GM18498 (cell line): ENCODE measurements around the gene HMGA1.
"Not testable (repeated sequence)": the region's sequence is repeated elsewhere in the genome, so short reads cannot be mapped to it uniquely, and the experiment has no call there.

ENCODE experiments used
- ATAC-seq: cut with Tn5 transposase; IDR thresholded peaks from one replicate; pipeline ENCODE4 v1.9.1; 2021; ENCODE audit warnings: mild to moderate bottlenecking, moderate library complexity; ENCODE audit not compliant: unreplicated experiment

Gene HMGA1

DNA sequence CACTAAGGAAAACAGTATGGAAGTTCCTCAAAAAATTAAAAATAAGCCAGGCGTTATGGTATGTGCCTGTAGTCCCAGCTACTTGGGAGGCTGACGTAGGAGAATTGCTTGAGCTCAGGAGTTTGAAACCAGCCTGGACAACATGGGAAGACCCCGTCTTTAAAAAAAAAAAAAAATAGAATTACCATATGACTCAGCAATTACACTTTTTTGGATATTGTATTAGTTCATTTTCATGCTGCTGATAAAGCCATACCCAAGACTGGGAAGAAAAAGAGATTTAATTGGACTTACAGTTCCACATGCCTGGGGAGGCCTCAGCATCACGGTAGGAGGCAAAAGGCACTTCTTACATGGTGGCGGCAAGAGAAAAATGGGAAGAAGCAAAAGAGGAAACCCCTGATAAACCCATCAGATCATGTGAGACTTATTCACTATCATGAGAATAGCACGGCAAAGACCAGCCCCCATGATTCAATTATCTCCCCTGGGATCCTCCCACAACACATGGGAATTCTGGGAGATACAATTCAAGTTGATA lies 22.9 kb downstream of the HMGA1 start:
- ATAC-seq, result no peak

DNA sequence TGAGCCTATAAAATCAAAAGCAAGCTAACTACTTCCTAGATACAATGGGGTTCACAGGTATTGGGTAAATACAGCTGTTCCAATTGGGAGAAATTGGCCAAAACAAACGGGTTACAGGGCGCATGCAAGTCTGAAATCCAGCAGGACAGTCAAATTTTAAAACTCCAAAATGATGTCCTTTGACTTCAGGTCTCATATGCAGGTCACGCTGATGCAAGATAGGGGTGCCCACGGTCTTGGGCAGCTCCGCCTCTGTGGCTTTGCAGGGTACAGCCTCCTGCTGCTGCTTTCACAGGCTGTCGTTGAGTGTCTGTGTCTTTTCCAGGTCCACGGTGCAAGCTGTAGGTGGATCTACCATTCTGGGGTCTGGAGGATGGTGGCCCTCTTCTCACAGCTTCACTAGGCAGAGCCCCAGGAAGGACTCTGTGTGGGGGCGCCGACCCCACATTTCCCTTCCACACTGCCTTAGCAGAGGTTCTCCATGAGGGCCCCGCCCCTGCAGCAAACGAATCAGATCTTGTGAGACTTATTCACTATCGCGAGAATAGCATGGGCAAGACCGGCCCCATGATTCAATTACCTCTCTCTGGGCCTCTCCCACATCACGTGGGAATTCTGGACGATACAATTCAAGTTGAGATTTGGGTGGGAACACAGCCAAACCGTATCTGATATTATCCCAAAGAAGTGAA lies 24.0 kb downstream of the HMGA1 start:
- ATAC-seq, result no peak

DNA sequence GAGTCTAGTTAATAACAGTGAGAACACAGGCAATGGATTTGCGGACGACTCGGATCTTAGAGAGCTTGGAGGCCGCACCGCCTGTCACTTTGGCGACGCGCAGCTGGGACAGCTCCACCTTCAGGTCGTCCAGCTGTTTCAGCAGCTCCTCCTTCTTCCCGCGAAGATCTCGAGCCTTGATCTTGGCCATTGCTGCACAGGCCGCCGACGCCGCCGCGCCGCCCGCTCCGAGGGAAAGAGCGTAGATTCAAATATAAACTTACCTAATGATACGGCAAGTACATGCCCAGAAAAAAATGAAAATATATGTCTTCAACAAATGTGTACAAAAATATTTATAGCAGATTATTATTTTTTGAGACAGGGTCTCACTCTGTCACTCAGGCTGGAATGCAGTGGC lies 26.8 kb downstream of the HMGA1 start:
- ATAC-seq, result not testable (repeated sequence)

DNA sequence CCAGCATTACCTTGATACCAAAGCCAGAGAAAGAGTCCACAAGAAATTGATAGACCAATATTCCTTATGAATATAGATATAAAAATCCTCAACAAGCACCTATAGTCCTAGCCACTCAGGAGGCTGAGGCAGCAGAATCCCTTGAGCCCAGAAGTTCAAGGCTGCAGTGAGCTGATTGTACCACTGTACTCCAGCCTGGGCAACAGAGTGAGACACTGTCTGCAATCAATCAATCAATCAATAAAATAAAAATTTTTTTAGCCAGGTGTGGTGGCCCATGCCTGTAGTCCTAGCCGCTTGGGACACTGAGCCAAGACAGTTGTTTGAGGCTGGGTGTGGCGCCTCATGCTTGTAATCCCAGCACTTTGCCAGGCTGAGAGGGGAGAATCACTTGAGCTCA lies 31.1 kb downstream of the HMGA1 start:
- no peak for ATAC-seq

DNA sequence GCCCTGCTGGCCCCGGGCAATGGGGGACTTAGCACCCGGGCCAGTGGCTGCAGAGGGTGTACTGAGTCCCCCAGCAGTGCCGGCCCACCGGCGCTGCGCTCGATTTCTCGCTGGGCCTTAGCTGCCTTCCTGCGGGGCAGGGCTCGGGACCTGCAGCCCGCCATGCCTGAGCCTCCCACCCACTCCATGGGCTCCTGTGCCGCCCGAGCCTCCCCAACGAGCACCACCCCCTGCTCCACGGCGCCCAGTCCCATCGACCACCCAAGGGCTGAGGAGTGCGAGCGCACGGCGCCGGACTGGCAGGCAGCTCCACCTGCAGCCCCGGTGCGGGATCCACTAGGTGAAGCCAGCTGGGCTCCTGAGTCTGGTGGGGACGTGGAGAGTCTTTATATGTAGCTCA lies 32.5 kb downstream of the HMGA1 start:
- not testable (repeated sequence) for ATAC-seq

DNA sequence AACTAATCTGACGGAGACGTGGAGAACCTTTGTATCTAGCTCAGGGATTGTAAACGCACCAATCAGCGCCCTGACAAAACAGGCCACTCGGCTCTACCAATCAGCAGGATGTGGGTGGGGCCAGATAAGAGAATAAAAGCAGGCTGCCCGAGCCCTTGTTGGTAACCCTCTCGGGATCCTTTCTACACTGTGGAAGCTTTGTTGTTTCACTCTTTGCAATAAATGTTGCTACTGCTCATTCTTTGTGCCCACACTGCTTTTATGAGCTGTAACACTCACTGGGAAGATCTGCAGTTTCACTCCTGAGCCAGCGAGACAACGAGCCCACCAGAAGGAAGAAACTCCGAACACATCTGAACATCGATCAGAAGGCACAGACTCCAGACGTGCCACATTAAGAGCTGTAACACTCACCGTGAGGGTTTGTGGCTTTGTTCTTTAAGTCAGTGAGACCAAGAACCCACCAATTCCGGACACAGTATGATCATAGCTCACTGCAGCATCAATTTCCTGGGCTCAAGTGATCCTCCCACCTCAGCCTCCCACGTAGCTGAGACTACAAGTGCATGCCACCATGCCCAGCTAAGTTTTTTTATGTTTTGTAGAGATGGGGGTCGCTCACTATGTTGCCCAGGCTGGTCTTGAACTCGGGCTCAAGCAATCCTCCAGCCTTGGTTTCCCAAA lies 33.1 kb downstream of the HMGA1 start:
- ATAC-seq, result not testable (repeated sequence)

DNA sequence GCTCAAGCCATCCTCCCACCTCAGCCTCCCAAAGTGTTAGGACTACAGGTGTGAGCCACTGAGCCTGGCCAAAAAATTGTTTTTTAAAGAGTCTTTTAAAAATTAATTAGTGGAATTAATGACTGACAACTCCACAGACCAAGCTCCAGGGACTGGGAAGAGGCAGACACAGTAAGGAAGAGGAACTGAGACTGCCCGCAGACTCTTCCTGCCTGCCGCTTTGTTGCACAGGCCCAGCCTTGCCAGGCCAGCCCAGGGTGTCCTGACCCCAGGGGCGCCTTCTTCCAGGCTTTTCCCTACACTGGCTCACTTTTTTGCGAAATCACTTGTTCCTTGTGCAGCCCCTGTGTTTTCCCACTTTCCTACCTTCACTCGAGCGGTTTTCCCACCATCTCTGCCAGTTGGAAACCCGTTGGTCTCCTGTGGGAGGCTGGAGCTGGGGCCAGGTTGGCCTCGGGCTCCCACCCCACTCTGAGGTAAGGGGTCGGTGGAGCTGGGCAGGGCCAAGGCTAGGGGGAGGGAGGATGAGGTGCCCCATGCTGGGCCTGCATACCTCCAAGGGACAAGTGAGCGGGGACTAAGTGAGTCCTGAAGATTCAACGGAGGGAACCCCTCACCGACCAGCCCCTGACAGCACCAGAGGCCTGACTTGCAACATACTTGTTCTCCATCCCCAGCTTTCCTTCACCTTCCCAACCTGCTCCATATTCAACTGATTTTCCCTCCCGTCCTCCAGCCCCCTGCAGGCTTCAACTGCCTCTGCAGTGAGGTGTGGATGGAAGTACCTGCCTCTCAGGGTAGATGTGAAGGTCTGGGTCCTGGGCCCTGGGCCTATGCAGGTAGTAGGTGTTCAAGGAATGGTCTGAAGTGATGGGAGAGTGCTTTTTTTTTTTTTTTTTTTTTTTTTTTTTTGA lies 35.6 kb downstream of the HMGA1 start:
- ATAC-seq, result no peak

DNA sequence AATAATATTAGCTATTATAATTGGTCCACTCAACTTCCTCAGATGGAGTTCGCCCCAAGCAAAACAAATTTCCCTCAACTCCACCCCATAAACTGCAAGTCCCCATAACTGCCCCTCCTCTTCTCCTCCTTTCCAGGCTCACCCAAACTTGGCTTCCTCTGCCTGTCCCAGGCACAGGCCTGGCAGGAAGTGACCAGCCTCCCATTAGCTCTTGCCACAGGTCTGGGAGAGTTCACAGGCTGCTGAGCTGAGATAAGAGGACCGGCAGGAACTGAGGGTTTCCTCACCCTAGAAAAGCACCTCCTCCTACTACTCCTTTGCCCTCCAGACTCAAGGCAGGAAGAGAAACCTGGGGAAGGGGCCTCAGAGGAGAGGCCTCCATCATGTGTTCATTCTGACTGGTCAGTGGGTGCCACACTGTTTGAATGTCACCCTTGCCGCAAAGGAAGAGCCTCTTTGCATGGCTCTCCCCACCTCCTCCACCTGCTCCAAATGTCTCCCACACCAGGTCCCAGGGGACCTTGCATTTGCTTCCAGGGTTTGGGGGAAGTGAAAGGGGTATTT lies 36.7 kb downstream of the HMGA1 start:
- no peak for ATAC-seq

DNA sequence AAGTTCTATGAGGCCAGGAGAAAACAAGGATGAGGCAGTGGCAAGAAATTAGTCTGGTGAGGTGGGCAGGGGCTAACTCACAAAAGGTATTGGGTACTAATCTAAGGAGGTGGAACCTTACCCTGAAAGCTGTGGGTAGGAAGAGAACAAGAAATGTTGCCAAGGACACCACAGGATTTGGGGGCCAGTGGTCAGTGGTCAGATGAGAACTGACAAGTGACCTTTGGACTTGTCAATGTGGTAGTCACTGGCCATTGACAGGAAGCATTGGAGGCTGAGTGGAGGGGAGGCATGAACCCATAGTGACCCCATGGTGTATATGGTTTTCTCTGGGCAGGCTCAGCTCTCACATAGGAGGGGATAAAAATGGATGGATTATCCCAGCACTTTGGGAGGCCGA lies 37.5 kb downstream of the HMGA1 start:
- no peak for ATAC-seq

DNA sequence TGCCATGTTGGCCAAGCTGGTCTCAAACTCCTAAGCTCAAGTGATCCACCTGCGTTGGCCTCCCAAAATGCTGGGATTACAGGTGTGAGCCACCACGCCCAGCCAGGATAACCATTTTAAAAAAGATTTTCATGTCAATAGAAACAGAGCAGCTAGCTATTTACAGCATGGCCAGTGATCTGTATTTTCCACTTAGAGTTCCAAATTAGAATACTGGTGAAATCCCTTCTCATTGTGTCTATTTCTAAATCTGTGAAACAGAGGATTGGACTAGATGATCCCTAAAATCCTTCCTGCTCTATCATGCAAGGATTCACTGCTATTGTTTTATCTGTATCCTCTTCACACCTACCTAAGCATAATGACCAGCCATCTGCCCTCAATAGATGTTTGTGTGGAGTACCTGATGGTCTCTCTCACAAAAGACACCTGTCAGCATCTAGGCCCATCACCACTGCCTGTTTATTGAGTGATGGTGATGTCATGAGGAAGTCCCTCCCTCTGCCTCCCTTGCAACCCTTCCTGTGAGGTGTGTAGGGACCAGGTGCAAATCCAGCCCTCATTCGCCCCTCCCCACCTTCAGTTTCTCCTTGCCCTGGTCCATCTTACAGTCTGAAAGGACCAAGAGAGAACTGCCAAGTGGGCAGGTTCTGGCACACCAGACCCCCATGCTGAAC lies 38.6 kb downstream of the HMGA1 start:
- ATAC-seq, result no peak

DNA sequence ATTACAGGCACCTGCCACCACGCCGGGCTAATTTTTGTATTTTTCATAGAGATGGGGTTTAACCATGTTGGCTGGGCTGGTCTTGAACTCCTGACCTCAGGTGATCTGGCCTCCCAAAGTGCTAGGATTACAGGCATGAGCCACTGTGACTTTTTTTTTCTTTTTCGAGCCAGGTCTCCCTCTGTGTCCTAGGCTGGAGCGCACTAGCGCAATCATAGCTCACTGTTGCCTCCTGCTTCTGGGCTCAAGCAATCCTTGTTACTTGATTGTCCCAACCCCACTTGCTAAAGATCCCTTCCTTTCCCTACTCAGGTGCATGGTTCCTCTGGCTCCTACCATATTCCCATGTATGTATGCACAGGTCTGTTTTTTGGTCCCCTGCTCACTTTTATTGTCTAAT lies 39.5 kb downstream of the HMGA1 start:
- no peak for ATAC-seq

DNA sequence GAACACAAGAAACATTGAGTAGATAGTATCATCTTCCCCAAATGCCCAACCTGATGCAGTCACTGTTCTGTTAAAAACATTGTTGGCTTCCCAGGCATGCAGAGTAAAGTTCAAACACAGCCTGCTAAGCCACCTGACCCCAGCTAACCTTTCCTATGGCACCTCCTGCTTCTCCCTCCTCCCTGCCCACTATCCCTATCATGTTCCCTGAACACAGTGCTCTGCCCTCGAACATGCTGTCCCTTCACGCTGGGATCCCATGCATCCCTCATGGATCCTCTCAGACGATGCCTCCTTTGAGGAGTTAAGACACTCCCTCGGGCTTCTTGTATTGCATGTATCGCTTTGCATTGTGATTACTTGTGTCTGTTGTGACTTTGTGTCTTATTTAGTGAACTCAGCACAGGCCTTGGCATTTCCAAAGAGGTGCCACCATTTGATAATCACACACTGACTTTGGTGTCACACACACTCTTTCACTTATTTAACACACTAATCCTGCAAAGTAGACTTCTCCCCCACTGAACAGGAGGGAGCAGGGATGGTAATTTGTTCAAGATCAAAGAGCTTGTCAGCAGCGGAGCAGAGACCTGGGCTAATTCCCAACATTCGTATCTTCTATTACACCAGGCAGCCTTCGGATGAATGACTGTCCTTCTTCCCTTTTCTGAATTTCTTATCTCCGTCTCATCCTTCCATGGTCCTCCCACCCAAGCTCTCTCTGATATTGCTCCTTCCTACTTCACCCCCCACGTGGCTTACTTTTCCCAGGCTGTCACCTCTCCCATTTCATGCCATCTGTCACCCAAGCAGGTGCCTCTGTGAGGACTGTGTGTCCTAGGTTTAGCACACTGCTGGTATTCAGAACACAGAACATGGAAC lies 40.4 kb downstream of the HMGA1 start:
- no peak for ATAC-seq

DNA sequence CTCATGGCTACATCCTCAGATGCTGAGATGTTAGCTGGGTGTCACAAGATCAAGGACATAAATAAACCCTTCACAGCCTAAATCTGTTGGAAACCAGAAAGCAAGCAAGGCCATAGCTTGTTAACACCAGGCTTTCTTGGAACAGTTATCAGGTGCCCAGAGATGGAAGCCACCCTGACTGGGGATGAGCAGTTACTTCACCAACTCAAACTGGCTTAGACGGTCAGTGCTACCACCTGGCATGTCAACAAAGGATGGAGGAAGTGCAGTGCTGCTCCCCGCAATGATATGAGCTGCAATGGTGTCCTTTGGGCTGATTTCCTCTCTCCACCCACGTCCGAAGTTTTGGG lies 41.1 kb downstream of the HMGA1 start:
- no peak for ATAC-seq

DNA sequence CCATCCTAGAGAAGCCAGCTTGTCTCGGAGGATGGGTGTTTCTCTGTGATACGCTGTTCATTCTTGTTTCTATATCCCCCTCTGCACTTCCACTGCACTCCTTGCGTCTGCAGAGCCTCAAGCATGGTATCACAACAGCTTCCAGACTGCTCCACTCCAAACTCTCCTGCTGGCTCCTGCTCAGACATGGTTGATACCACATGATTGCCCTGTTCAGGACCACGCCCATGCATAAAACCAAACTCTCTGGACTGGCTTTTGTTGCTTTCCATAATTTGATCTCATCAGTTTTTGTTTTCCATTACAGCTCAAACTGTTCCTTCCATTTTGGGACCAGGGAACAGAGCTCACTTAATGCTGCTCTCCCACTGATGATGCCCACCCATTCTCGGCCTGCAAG lies 42.2 kb downstream of the HMGA1 start:
- no peak for ATAC-seq

DNA sequence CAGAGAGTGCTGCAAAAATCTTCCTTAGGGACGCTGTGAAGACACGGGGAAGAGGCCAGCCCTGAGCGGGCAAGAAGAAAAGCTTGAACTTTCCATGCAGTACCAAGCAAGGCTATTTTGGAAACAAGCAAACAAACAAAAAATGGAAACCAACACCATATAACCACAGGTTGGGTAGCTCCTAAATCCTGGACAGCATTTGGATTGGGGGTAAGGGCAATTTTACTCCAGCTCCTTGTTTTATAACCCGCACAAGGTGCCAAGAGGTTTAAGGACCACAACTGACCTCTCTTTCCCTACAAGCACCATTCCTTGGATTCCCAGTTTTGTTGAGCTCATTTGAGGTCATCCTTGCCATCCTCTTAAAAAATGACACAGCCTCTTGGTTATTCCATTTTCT lies 43.5 kb downstream of the HMGA1 start:
- ATAC-seq, result no peak

DNA sequence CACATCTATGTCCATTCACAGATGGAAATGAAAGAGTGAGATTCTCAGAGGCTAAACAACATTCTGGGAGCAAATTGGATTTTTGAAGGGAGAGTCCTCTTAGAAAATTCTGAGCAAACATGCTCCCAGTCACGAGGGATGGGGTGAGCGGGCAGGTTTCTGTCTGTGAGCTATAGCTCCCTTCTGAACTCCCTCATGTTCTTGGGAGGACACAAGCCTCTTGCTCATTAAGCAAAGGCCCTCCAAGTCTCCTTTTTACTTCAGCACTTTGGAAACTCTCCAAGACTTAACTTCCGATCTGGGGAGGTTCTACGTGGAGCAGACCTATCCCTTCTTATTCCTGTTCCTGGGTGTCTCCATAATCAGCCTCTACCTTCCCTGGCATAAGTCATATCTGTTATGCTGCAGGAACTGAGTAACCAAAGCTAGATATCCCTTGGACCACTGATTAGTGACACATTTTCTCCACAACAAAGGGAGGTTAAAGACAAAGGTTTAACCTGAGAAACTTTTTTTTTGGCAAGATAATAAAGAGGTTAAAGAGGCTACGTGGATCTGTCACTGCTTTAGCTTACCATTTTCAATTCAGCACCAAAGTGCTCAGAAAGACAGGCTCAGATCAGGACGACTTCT lies 45.1 kb downstream of the HMGA1 start:
- no peak for ATAC-seq

DNA sequence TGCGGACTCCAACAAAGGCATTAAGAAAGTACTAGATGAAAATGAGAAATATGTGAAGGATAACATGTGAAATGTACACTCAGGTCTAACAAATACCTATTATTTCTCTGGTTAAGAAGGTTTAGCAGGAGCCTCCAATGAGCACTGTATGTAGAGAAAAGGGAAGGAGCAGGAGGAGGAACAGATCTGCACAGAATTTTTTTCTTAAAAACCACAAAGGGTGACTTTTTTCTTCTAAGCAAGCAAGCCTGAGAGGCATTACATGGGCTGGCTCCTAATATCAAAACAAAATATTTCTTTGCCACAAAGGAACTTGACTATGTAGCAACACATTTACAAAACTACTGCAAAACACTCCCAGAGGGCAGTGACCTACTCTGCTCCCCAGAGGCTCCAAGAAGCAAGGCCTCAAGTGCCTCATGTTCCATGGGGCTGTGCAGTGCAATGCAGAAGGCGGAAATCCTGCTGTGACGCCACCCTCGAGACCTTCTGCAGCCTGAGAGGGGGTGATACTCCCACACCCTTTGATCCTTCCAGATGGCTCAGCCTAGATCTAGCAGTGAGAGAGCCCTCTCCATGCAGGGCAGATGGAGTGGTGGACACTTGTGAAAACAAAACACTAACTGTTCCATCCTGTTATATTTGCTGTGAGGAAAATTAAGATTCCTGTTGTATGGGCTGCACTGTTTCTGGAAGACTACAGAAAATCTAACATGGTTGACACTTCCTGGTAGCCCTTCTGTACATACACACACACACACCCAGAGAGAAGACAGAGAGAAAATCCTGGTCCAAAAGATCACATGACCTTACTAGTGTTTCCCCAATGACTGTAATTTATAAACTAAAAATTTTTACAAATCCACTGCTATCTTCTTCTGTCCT lies 48.1 kb downstream of the HMGA1 start:
- no peak for ATAC-seq

DNA sequence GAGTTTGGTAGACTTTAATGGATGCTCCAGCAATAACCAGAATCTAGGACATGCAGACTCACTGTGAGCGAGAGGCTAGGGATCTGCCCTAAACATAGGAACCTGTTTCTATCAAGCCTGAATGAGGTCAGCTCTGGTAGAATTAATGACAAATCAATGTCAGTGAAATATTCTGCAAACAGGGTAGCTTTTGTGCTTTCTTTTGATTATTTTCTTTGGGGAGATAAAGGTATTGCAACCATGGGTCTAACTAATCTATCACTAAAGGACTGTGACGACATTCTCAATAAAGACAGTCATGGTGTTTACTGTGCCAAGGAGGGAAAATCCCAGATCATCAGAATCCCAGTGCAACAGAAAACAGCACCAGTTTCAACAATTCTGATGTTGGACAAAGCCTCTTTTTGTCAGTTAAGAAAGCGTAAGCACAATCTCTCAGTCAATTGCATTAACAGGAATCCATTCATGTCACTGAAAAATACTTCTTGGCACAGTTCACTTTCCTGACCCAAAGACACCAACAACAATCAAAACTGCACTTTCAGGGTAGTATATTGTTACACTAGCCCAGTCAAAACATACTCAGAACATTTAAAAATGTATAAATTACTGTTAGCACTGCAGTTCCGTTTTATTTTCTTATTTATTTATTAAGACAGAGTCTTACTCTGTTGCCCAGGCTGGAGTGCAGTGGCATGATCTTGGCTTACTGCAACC lies 48.9 kb downstream of the HMGA1 start:
- no peak for ATAC-seq
